AG04450 (cell line): ENCODE results near the gene ZSCAN21. TPM values are rescaled to one million over a fixed set of nuclear protein-coding genes. Genes with fewer than 3 reads are reported as not detected.

ENCODE experiments used
- CTCF ChIA-PET: fragments of 300-600, 350-600 bp; formaldehyde crosslinking; extraction: SDS; loops from one replicate; lab custom pipeline; 2022; ENCODE audit warnings: antibody characterized with exemption, inconsistent platforms; lab: Charles Lee
- POLR2A ChIA-PET: fragments of 350-600 bp; formaldehyde crosslinking; extraction: SDS; loops from one replicate; lab custom pipeline; 2021; ENCODE audit warnings: antibody characterized with exemption, inconsistent platforms; lab: Yijun Ruan, JAX
- DNase-seq: peaks from one replicate; pipeline ENCODE4 v3.0.0-alpha.2; 2011; ENCODE audit warnings: low read depth, low spot score
- H3K27ac ChIP-seq: one replicate; pipeline ENCODE4 v1.5.1; 2012; ENCODE audit warnings: low read depth, low read length, control low read depth
- H3K27me3 ChIP-seq: one replicate; pipeline ENCODE4 v1.6.0; 2012; ENCODE audit warnings: low read length; ENCODE audit not compliant: control insufficient read depth, insufficient read depth
- H3K4me3 ChIP-seq: 2 replicates; pipeline ENCODE4 v1.5.1; 2011; ENCODE audit warnings: mild to moderate bottlenecking, low read depth, low read length, control low read depth
- H3K9me3 ChIP-seq: 2 replicates; pipeline ENCODE4 v1.5.1; 2012; ENCODE audit warnings: low read length; ENCODE audit not compliant: control insufficient read depth, insufficient read depth
- CTCF ChIP-seq: IDR thresholded peaks from 2 replicates; pipeline ENCODE4 v1.5.1; 2011; ENCODE audit warnings: low read depth, low read length, control low read depth, inconsistent platforms
- polyA plus RNA-seq: library from polyadenylated mRNA; depleted of rRNA; stranded (reverse); fragments of >200 nt; gene quantifications from 2 replicates; pipeline ENCODE4 v1.2.3, GENCODE V29; 2011

ZSCAN21 gene
- polyA plus RNA-seq, 1 experiment, result 15.2 TPM

GRCh38 chr7:100071018-100071723 lies 21.6 kb downstream of the ZSCAN21 start:
- POLR2A ChIA-PET, result no interaction called here
- no peak overlapping the region for H3K27ac ChIP-seq
- no peak for DNase-seq
- peaks cover 80% of the 10 kb centered on the region for H3K9me3 ChIP-seq
- TF ChIP-seq CTCF, result no peak
- H3K4me3 ChIP-seq, result no peak overlapping the region
- CTCF ChIA-PET, result interaction anchor here (1.0 kb wide), 1 partner anchor 11 kb away, joined by 3 read pairs; no protein-coding TSS in a partner anchor
- H3K27me3 ChIP-seq, result no peaks in the 10 kb centered on the region

GRCh38 chr7:100072462-100072861 lies 22.9 kb downstream of the ZSCAN21 start:
- no peak overlapping the region for H3K4me3 ChIP-seq
- H3K27ac ChIP-seq, result no peak overlapping the region
- ChIA-PET POLR2A (interaction anchor here (0.6 kb wide), 1 partner anchor 1122 kb away, joined by 5 read pairs; no protein-coding TSS in a partner anchor), CTCF (no interaction called here)
- H3K9me3 ChIP-seq, result peaks cover 92% of the 10 kb centered on the region
- no peaks in the 10 kb centered on the region for H3K27me3 ChIP-seq
- TF ChIP-seq CTCF, result no peak
- DNase-seq, result no peak

GRCh38 chr7:100074841-100075240 lies 25.3 kb downstream of the ZSCAN21 start:
- no peak for TF ChIP-seq CTCF
- Histone ChIP-seq H3K27me3 (no peaks in the 10 kb centered on the region), H3K4me3 (no peak overlapping the region), H3K27ac (no peak overlapping the region), H3K9me3 (peaks cover 75% of the 10 kb centered on the region)
- no peak for DNase-seq
- ChIA-PET POLR2A (no interaction called here), CTCF (no interaction called here)

- no peak overlapping the region for H3K4me3 ChIP-seq
- no peaks in the 10 kb centered on the region for H3K27me3 ChIP-seq
- POLR2A ChIA-PET, result interaction anchor here (0.6 kb wide), 1 partner anchor 659 kb away, joined by 9 read pairs; no protein-coding TSS in a partner anchor
- no peak for DNase-seq
- no peak for TF ChIP-seq CTCF
- CTCF ChIA-PET, result interaction anchor here (0.7 to 1.0 kb wide), 2 partner anchors 8 to 81 kb away, joined by 3 to 5 read pairs; no protein-coding TSS in a partner anchor
- no peak overlapping the region for H3K27ac ChIP-seq
- H3K9me3 ChIP-seq, result peaks cover 69% of the 10 kb centered on the region
These were observed 25.8 kb downstream of the ZSCAN21 start for GRCh38 chr7:100075418-100075817.

GRCh38 chr7:100077205-100077604 lies 27.6 kb downstream of the ZSCAN21 start:
- ChIA-PET POLR2A (no interaction called here), CTCF (no interaction called here)
- TF ChIP-seq CTCF, result no peak
- Histone ChIP-seq H3K4me3 (no peak overlapping the region), H3K27ac (no peak overlapping the region), H3K27me3 (no peaks in the 10 kb centered on the region), H3K9me3 (peaks cover 52% of the 10 kb centered on the region)
- no peak for DNase-seq
